SW 1271 (cell line): ENCODE data around the gene CELSR1.
"Not testable (repeated sequence)": the region's sequence is repeated elsewhere in the genome, so short reads cannot be mapped to it uniquely, and the experiment has no call there.

ENCODE experiments used
- DNase-seq, 2 experiments: peaks; one replicate each; lab custom pipeline; 2025; lab: John Stamatoyannopoulos, UW

CELSR1 gene

DNA sequence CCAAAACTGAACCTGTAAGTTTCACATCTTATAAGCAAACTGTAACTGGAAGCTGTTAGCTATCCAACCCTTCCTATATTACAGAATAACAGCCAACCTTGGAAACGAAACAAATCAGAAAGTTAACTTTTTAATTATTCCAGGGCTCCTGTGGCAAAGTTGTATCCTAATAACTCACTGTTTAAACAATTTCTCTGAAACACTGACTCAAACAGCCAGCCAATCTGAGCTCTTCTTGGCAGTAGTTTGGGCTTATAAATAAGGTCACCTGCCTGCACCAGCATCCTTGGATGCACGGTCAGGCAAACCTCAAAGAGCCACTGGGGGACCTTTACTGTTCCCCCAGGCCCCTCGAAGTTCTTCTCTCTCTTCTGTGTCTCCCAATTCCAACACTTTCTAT lies 5.0 kb downstream of the CELSR1 start:
- DNase-seq = no peak

DNA sequence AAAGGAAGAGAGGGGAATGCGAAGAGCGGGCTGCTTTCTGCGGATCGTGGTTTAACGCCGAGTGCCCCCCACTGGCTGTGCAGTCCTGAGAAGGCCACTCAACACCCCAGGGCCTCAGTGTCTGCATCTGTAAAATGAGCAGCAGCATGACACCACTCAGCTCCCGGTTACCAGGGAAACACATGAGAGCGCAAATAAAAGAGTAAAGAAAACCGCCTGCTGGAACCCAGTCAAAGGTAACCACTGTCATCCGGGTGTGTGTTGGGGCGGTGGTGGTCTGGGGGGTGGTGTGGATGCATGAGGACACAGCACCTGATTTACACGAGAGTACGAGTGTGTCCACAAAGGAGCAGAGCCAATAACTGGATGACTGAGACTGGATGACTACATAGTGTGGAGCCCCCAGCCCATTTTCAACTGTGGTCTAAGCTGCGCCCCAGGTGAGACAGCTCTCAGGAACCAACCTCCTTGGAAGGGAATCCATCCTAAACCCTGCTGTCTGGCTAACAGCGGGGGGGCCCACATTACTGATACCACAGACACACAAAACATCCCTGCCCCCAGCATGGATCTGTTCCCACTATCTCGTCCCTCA lies 5.7 kb downstream of the CELSR1 start:
- no peak for DNase-seq

DNA sequence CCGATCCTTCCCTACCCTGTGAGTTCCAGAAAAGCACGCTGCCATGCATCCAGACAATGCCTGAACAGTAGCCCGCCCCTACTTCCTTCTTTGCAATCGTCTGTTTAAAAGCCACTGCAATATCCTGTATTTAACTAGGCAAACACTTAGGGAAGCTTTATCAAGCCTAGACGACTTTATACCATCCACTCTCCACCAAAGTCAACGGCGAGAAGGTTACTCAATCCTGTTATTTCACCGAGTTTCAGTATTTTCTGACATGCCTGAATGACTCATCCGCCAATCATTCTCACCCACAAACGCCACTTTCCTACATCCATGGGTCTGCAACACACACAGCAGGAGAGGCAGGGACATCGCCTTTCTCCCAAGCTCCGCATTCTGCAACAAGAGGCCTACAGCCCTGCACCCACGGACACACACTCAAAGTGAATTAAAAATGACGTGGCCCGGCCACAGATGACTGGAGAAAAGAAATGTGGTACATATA lies 9.3 kb downstream of the CELSR1 start:
- no peak for DNase-seq

DNA sequence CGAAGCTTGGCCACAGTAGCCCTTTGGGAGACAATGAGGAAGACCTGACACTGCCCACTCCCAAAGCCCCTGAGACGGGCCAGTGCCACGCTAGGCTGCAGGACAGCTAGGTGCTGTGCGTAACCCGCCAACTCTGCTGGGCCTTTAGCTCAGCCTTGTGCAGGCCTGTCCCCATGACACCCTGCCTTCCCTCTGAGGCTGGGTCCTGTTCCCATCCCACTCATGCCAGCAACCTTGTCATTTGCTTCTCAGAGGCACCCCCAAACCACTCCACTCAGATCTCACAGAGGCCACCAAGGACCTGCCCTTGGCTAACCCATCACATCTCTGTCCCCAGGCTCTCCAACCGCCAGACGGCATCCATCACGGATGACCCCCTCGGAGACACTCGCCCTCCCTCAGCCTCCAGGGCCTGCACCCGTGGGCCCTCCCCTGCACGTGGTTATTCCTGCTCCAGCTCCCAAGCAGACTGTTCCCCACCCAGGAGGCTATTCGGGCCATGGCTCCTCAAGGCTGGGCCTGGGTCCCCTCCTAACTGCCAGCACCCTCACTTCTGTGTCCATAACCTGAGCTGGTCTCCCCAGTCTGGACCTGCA lies 11.1 kb downstream of the CELSR1 start:
- no peak for DNase-seq

DNA sequence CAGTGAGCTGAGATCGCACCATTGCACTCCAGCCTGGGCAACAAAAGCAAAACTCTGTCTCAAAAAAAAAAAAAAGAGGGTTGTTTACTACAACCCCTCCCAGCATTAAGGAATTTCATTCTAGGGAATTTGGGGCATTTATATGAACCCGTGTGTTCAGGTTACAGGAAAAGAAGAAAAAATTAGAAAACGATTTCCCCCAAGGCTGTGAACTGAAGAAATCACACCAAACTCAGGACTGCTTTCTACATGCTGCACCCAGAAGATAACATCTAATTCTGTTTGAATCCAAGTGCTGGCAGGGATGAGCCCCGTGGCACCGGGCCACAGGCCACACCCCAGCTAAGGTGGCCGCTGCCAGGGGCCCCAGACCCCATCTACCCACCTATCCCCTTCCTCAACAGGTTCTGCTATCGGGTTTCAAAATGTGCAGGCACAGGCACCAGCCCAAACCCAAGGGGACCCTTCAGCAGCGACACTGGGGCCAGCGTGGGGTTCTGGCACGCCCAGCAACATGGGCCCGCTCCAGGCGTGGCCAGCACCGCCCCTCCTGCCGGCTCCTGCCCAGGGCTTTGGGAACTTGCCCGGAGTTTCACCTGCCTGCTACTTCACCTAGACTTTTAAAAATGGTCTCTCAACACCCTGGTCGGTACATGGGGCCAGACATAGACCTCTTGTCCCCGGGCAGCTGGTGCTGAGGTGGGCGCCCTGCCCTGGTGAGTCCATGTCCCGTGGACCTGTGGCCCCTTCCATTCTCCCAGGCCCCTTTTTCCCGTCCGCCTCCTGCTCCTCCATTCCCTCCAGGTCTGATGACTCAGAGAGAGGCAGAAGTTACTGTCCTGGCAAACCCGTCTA lies 11.8 kb downstream of the CELSR1 start:
- no peak for DNase-seq

DNA sequence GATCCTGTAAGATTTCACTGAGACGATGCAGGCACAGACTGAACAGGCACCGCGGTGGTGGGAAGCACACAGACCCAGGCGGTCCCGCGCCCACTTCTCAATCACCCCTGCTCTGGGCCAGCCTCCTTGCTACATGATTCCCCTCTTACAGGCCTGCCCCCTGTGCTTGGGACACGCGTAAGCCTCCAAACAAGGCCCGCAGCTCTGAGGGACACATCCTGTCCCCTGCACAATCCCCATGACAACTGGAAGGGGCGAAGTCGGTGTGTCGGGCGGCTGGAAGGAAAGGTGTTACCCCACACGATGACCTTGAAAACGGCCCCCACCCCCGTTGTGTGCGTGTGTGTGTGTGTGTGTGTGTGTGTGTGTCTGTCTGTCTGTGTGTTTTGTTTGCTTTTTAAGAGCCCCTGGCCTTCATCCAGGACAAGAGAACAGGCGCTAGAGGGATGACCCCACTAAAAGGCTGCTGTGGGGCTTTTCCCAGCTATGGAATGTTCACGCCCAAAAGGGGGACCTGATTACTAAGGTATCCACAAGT lies 13.1 kb downstream of the CELSR1 start:
- no peak for DNase-seq

DNA sequence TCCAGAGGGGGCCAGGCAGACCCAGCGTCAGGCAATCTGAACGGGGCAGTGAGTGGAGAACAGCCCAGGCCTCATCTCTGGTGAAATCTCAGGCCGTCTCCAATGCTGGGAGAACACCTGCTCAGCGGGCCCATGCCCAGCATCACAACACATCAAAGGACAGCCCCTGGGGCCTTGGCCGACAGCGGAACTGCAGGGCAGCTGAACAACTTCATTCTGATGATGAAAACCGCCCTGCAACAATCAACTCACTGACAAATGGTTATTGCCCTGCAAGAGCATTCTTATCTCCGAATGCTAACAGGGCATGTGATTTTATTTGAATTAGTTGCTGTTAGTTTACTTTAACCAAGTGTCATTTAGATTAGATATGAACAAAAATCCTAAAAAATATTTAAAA lies 14.6 kb downstream of the CELSR1 start:
- DNase-seq = no peak

DNA sequence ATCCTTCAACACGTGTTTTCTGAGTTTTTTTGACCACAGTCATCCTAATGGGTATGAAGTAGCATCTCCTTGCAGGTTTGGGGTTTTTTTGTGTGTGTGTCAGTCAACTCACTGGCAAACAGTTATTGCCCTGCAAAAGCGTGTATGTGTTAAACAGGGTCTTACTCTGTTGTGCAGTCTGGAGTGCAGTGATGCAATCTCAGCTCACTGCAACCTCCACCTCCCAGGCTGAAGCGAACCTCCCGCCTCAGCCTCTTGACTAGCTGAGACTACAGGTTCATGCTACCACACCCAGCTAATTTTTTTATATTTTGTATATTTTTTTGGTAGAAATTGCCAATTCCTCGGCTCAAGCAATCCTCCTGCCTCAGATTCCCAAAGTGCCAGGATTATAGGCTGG lies 15.4 kb downstream of the CELSR1 start:
- no peak for DNase-seq

DNA sequence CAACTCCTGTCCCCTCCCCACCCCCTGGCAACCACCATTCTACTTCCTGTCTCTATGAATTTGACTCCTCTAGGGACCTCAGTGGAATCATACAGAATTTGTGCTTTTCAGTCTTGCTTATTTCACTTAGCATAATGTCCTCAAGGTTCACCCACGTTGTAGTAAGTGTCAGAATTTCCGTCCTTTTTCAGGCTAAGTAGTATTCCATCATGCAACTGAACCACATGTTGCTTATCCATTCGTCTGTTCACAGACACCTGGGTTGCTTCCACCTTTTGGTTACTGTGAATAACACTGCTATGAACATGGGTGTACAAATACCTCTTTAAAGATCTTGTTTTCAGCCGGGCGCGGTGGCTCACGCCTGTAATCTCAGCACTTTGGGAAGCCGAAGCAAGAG lies 16.5 kb downstream of the CELSR1 start:
- DNase-seq = no peak

DNA sequence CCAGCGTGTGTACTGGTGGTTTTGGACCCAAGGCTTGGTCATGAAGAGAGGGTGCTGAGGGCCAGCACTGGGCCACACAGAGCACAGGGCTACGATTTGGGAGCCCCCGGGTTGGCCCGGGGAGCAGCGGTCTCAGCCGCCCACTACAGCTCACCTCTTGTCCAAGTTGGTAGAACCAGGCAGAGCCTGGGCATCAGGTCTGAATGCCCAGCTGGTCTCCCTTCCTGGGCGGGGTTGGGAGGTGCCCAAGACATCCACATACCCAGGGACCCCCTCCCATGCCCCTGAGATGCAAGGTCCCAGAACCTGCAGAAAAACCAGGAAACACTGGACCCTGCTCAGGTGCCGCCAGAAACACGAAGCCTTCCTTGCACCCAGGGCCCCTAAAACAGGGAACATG lies 18.0 kb downstream of the CELSR1 start:
- DNase-seq = no peak

DNA sequence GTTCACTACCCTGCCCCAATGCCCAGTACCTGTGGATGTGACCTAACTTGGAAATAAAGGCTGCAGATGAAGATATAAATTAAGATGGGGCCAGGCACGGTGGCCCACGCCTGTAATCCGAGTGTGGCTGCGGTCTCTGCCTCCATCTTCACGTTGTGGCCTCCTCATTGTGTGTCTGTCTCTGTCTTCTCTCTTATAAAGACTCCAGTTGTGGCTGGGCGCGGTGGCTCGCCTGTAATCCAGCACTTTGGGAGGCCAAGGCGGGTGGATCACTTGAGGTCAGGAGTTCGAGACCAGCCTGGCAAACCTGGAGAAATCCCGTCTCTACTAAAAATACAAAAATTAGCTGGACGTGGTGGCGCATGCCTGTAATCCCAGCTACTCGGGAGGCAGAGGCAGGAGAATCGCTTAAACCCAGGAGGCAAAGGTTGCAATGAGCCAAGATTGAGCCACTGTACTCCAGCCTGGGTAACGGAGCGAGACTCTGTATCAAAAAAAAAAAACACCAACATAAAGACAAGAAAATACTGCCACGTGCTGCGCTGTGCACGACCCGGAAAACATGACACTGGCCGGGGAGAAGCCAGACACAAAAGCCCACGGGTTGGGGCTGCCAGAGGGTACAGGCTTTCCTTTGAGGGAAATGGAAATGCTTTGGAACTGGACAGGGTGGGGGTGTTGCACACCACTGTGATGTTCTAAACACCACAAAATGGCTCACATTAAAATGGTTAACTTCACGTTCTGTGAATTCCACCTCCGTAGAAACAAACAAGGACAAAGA lies 18.7 kb downstream of the CELSR1 start:
- DNase-seq = no peak

DNA sequence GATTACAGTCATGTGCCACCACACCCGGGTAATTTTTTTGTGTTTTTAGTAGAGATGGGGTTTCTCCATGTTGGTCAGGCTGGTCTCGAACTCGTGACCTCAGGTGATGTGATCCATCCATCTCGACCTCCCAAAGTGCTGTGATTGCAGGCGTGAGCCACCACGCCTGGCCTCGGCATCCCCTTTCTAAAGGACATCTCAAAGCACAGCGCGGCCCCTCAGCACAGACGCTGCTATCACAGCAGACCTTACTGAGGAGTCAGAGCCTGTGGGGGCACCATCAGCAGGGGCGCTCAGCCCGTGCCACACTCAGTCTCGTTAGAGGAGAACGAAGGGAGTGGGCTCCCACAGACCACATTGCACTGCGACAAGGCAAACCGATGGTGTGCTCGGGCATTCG lies 19.4 kb downstream of the CELSR1 start:
- no peak for DNase-seq

DNA sequence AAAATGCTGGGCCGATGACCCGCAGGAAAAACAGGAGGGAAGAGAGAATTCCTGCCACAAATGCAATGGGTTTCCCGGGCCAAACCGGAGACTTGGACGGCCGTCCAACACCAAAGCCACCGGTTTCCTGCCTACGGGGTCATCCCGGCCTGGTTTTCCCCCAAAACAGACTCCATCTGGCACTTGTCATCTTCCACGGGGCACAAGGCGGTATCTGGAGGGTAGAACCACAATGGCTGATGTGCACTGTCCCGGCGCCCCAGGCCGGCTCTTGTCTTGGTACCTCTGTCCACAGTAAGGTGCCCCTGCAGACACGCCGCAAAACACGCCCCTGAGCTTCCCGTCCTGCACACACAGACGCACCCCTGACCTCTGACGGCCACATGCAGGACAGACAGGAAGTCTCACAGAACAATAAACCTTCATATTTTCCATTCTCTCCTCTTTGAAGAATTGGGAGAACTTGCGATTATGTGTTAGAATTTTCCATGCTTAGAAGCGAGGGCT lies 20.1 kb downstream of the CELSR1 start:
- no peak for DNase-seq

DNA sequence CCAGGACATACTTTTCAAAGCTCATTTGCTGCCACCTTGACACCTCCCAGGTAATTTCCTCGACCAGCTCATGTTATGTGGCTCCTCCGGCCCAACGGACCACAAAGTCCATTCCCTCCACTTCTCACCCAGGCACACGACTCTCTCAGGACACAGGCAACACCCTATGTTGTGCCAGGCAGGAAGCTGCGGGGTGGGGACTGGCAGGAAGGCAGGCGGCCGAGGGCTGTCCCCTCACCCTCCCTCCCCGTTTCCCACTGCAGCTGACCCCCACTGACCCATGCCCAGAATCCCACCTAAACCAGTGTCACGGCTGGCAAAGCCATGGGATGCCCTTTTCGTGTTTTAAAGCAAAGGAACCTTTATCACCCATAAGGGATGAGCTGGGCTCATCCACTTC lies 20.8 kb downstream of the CELSR1 start:
- no peak for DNase-seq

DNA sequence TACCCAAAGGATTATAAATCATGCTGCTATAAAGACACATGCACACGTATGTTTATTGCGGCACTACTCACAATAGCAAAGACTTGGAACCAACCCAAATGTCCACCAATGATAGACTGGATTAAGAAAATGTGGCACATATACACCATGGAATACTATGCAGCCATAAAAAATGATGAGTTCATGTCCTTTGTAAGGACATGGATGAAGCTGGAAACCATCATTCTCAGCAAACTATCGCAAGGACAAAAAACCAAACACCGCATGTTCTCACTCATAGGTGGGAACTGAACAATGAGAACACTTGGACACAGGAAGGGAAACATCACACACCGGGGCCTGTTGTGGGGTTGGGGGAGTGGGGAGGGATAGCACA lies 21.3 kb downstream of the CELSR1 start:
- DNase-seq = not testable (repeated sequence)

DNA sequence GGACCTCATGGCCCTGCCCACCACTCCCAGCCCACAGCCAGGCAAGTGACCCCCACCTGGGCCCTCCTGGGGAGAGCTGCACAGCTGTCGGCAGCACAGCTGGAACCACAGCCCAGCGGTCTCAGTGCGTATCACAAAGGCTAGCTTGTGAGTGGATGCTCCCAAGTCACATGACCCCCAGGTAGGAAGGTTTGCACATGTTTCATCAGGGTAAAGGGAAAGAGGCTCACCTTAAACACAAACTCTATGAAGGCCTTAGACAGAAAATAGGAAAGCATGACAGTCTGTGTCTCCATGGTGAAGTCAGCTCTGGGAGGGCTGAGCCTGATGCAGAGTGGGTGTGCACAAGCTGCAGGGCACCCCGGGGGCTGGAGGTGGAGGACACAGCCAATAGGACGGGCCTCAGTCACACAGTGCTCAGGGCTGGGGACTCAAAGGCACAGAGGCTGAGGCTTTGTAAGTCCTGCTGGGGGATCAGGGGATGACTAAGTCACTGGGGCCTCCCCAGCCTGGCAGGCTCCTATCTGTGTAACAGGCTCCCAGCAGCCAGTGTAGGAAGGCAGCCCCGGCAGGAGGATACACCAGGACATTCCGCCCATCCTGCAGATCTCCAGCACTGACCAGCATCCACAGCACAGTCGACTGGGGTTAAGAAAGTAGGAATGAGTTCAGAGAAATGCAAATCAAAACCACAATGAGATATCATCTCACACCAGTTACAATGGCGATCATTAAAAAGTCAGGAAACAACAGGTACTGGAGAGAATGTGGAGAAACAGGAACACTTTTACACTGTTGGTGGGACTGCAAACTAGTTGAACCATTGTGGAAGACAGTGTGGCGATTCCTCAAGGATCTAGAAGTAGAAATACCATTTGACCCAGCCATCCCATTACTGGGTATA lies 22.0 kb downstream of the CELSR1 start:
- DNase-seq = no peak

DNA sequence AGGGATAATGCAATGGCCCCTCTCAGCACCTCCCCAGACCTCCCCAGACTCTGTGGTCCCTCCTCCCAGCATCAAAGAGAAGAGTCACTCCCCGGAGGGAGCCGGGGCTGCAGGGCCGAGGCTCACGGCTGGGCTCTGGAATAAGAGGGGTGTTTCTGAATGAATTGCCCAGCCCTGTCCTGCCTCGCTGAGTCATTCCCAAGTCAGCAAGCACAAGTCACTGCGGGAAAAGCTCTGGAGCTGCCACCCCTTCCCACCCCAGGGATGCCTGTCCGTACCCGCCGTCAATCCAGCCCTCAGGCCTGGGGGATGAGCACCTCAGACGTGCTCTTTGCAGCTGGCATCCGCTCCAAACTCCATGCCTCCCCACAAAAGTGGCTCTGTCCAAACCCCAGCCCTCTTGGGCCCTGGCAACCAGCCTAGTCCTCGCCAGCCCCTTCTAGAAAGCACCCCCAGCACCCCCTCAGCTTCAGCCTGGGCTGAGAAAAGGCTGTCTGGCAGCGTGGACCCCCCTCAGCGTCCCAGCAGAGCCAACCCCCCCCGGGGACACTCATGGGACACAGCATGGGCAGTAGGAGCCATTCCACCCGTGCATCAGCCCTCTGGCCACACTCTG lies 22.7 kb downstream of the CELSR1 start:
- DNase-seq = no peak

DNA sequence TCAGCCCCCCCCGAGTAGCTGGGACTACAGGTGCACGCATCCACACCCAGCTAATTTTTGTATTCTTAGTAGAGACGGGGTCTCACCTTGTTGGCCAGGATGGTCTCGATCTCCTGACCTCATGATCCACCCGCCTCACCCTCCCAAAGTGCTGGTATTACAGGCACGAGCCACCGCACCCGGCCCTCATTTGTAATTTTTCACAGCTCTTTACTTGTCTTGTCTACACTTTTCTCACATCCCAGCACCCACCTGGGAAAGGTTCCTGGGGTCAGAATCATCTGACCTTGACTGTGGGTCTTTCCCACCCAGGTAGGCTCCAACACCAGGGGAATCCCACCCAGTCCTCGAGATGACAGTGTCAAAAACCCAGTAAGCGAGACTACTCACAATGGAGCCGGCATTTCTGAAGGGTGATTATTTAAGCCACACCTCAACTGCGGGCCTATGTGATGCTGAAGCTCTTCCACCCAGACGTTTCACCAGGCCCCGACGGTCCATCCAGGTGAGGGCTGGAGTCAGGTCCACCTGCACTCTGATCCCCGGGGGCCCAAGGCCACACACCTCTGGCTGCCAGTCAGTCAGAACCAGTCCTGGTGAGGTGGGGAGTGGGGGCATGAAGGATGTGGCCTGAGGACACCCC lies 23.4 kb downstream of the CELSR1 start:
- no peak for DNase-seq

DNA sequence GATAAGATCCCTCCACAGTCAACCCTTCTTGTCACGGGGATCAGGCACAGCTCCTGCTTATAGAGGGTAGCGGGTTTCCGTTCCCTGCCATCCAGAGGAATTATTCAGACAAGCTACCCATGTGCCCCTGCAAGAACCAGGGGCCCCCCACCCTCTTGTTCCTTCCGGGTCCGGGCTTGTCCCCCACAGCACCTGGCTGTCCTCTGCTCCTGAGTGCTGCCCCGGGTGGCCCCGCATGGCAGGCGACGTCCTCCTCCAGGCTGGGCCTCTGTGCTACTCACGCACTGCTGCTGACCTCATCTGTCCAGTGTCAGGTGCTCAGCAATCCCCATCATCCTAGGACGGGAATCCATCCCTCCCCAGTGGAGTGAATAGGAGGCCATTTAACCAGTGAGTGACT lies 24.7 kb downstream of the CELSR1 start:
- no peak for DNase-seq

DNA sequence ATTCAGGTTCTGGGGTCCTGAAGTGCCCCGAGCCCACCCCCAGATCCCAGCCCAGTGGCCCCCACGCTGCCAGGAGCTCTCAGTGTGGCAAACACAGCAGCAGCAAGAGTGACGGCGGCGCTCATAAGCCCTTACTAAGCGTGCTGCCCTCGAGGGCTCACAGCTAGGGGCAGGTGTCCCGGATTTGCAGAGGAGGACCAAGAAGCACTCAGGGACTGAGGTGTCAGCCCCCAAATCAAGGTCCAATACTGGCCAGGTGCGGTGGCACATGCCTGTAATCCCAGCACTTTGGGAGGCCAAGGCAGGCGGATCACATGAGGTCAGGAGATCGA lies 25.4 kb downstream of the CELSR1 start:
- no peak for DNase-seq
